Measurements from ENCODE around the gene UTP3. TPM values are rescaled to one million over a fixed set of nuclear protein-coding genes. Genes with fewer than 3 reads are reported as not detected.

Gene UTP3
- total RNA-seq, 1 experiment from 2014 or later, result 33.7 TPM

DNA sequence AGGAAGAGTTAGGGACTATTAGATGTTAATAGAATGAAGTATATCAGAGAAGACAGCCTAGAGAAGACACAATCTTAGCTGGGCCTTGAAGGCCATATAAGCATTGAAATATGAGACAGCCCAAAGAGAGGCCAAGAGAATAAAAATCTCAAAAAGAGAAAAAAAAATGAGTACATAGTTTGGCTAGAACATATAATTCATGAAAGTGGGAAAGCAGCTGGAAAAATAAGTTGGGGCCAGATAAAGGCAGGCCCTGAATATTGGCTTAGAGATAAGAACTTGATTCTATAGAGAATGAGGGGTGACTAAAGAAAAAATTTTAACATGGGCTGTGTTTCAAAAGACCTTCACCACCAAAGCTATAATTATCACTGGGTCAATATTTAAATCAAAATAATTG lies 7.4 kb upstream of the UTP3 start:
- peaks cover 0 to 11% of the 10 kb centered on the region in 2 experiments; a peak in 2 of 4 replicates for H3K4me1 ChIP-seq (ENCODE audit: control insufficient read depth in 1 of 2, insufficient read depth in 2 of 2, low read length in 2 of 2)
- no peaks in the 10 kb centered on the region for H3K9me2 ChIP-seq (ENCODE audit: insufficient read depth)
- no peaks in the 10 kb centered on the region for H3K36me3 ChIP-seq (ENCODE audit: control insufficient read depth in 1 of 2, insufficient read depth in 2 of 2, low read length in 2 of 2)
- H3K4me3 ChIP-seq (replicated peaks in 1 of 2; ENCODE audit: low read depth in 1 of 2, low read length in 2 of 2), result no peak overlapping the region
- no peak overlapping the region for H3K27ac ChIP-seq (ENCODE audit: low read depth, low read length)
- no TSS peak for BruUV-seq (replicated peaks)
- H4K20me1 ChIP-seq (ENCODE audit: insufficient read depth), result no peaks in the 10 kb centered on the region
- TF ChIP-seq SRF (IDR thresholded peaks at IDR 0.05; ENCODE audit: low read depth), result no peak
- no peak for TF ChIP-seq ZNF274 (IDR thresholded peaks at IDR 0.05; ENCODE audit: low read depth, low read length)
- TF ChIP-seq, protein P1, sequence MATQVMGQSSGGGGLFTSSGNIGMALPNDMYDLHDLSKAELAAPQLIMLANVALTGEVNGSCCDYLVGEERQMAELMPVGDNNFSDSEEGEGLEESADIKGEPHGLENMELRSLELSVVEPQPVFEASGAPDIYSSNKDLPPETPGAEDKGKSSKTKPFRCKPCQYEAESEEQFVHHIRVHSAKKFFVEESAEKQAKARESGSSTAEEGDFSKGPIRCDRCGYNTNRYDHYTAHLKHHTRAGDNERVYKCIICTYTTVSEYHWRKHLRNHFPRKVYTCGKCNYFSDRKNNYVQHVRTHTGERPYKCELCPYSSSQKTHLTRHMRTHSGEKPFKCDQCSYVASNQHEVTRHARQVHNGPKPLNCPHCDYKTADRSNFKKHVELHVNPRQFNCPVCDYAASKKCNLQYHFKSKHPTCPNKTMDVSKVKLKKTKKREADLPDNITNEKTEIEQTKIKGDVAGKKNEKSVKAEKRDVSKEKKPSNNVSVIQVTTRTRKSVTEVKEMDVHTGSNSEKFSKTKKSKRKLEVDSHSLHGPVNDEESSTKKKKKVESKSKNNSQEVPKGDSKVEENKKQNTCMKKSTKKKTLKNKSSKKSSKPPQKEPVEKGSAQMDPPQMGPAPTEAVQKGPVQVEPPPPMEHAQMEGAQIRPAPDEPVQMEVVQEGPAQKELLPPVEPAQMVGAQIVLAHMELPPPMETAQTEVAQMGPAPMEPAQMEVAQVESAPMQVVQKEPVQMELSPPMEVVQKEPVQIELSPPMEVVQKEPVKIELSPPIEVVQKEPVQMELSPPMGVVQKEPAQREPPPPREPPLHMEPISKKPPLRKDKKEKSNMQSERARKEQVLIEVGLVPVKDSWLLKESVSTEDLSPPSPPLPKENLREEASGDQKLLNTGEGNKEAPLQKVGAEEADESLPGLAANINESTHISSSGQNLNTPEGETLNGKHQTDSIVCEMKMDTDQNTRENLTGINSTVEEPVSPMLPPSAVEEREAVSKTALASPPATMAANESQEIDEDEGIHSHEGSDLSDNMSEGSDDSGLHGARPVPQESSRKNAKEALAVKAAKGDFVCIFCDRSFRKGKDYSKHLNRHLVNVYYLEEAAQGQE (IDR thresholded peaks at IDR 0.05; ENCODE audit: low read depth), result no peak
- TF ChIP-seq RAD21 (IDR thresholded peaks at IDR 0.05; ENCODE audit: low read depth), result no peak
- TF ChIP-seq EZH2 (IDR thresholded peaks at IDR 0.05), result no peak
- TF ChIP-seq, protein P2, sequence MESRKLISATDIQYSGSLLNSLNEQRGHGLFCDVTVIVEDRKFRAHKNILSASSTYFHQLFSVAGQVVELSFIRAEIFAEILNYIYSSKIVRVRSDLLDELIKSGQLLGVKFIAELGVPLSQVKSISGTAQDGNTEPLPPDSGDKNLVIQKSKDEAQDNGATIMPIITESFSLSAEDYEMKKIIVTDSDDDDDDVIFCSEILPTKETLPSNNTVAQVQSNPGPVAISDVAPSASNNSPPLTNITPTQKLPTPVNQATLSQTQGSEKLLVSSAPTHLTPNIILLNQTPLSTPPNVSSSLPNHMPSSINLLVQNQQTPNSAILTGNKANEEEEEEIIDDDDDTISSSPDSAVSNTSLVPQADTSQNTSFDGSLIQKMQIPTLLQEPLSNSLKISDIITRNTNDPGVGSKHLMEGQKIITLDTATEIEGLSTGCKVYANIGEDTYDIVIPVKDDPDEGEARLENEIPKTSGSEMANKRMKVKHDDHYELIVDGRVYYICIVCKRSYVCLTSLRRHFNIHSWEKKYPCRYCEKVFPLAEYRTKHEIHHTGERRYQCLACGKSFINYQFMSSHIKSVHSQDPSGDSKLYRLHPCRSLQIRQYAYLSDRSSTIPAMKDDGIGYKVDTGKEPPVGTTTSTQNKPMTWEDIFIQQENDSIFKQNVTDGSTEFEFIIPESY (IDR thresholded peaks at IDR 0.05; ENCODE audit: extremely low read depth, insufficient replicate concordance, low read length), result no peak
- no peak for TF ChIP-seq ELF1 (IDR thresholded peaks at IDR 0.05; ENCODE audit: borderline replicate concordance, low read depth)
- no peak for TF ChIP-seq TCF7L2 (IDR thresholded peaks at IDR 0.05; ENCODE audit: borderline replicate concordance, extremely low read depth, insufficient read depth, insufficient read length)
- no peak for TF ChIP-seq YY1 (IDR thresholded peaks at IDR 0.05; ENCODE audit: extremely low read depth, insufficient replicate concordance, low read depth, low read length)
- TF ChIP-seq JUND (IDR thresholded peaks at IDR 0.05), result no peak
- ChIA-PET RAD21 (ENCODE audit: low non-redundant PET in 1 of 2, low total read pairs in 2 of 2, uncharacterized antibody in 2 of 2, unreplicated experiment in 2 of 2) (no interaction called here), CTCF (no interaction called here), POLR2A (no interaction called here)
- no peaks in the 10 kb centered on the region for H3K9me3 ChIP-seq (ENCODE audit: control insufficient read depth in 1 of 2, insufficient read depth in 1 of 2, low read depth in 1 of 2, low read length in 2 of 2)
- H3K27me3 ChIP-seq (ENCODE audit: insufficient read depth, low read length), result no peaks in the 10 kb centered on the region
- H3K79me2 ChIP-seq (ENCODE audit: insufficient read depth, low read length), result no peaks in the 10 kb centered on the region
- peak overlapping the region; percentile 10 for H2AFZ ChIP-seq (ENCODE audit: low read depth, low read length, poor library complexity, severe bottlenecking)
- DNase-seq (ENCODE audit: low read depth, low spot score) (no peak), ATAC-seq (no peak)
- intact Hi-C loops (cut with micrococcal nuclease), result loop anchor here (10.0 kb wide), 1 partner anchor 314 kb away; the partner anchor contains the start of gene DCK
- no peak overlapping the region for H3K4me2 ChIP-seq (ENCODE audit: low read length)
- H3K9ac ChIP-seq (ENCODE audit: low read length), result no peak overlapping the region

Data from HCT116 (cell line).